HCT116 (cell line): ENCODE measurements around the gene GCNT1. TPM values are rescaled to one million over a fixed set of nuclear protein-coding genes. Genes with fewer than 3 reads are reported as not detected.

Experiments
- ATAC-seq: fragments of 200-7000 bp; cut with Tn5 transposase; 2 replicates; pipeline ENCODE4 v1.9.1; 2020; ENCODE audit warnings: mild to moderate bottlenecking, moderate library complexity
- BruUV-seq: library from RNA; stranded (reverse); fragments of 400-500 nt; replicated peaks from 2 replicates; lab custom pipeline; 2021; lab: Mats Ljungman, UMichigan
- CTCF ChIA-PET: fragments of 300-600 bp; sonication (Branson Sonifier 250); formaldehyde crosslinking; loops from one replicate; lab custom pipeline; 2021; ENCODE audit warnings: antibody characterized with exemption; lab: Charles Lee
- POLR2A ChIA-PET: fragments of 300-600, 350-600 bp; sonication (Branson Sonifier 250); formaldehyde crosslinking; loops from one replicate; lab custom pipeline; 2021; ENCODE audit warnings: antibody characterized with exemption; lab: Charles Lee
- RAD21 ChIA-PET, 2 experiments: fragments of 300-600 bp; sonication (Branson Sonifier 250); formaldehyde crosslinking; loops; one replicate each; lab custom pipeline; 2023; ENCODE audit warnings: low total read pairs in 2 of 2; ENCODE audit not compliant: uncharacterized antibody in 2 of 2, unreplicated experiment in 2 of 2, low non-redundant PET in 1 of 2; lab: Charles Lee
- DNase-seq: peaks from one replicate; pipeline ENCODE4 v3.0.0-alpha.2; 2010; ENCODE audit warnings: low read depth, low spot score
- H2AFZ ChIP-seq: fragments of 200-600 bp; shearing (Covaris generic), sonication (generic); 2 replicates; pipeline ENCODE4 v1.6.1; 2017; ENCODE audit warnings: low read depth, mixed run types, mixed read lengths, antibody characterized with exemption, low read length; ENCODE audit not compliant: poor library complexity, severe bottlenecking
- H3K27ac ChIP-seq: 2 replicates; pipeline ENCODE4 v1.5.1; 2012; ENCODE audit warnings: low read depth, low read length
- H3K27me3 ChIP-seq: fragments of 200-600 bp; sonication (generic); 2 replicates; pipeline ENCODE4 v1.6.1; 2016; ENCODE audit warnings: mixed run types, low read length, mixed read lengths; ENCODE audit not compliant: insufficient read depth
- H3K36me3 ChIP-seq, 2 experiments: fragments of 200-500 bp in 1 of 2; fragments of 200-600 bp in 1 of 2; sonication (Bioruptor generic) in 1 of 2; sonication (generic) in 1 of 2; 2 replicates each; pipeline versions ENCODE4 v1.5.1 to v1.6.1; 2014 to 2016; ENCODE audit warnings: low read length in 2 of 2, inconsistent platforms in 1 of 2, mixed read lengths in 1 of 2, mixed run types in 1 of 2; ENCODE audit not compliant: insufficient read depth in 2 of 2, control insufficient read depth in 1 of 2
- H3K4me1 ChIP-seq, 2 experiments: fragments of 200-600 bp in 1 of 2; sonication (generic) in 1 of 2; 2 replicates each; pipeline versions ENCODE4 v1.5.1 to v1.6.1; 2012 to 2017; ENCODE audit warnings: low read length in 2 of 2, inconsistent platforms in 1 of 2, mild to moderate bottlenecking in 1 of 2, mixed read lengths in 1 of 2, mixed run types in 1 of 2, moderate library complexity in 1 of 2; ENCODE audit not compliant: insufficient read depth in 2 of 2, control insufficient read depth in 1 of 2
- H3K4me2 ChIP-seq: fragments of 200-600 bp; sonication (generic); 2 replicates; pipeline ENCODE4 v1.6.1; 2017; ENCODE audit warnings: mixed run types, low read length, mixed read lengths
- H3K4me3 ChIP-seq, 2 experiments: fragments of 200-600 bp in 1 of 2; sonication (generic) in 1 of 2; replicated peaks in 1 of 2; 2 replicates each; pipeline ENCODE4 v1.5.1; 2011 to 2016; ENCODE audit warnings: low read length in 2 of 2, control low read depth in 1 of 2, low read depth in 1 of 2, mild to moderate bottlenecking in 1 of 2, mixed read lengths in 1 of 2, mixed run types in 1 of 2
- H3K79me2 ChIP-seq: fragments of 200-600 bp; sonication (generic); 2 replicates; pipeline ENCODE4 v1.6.1; 2017; ENCODE audit warnings: mild to moderate bottlenecking, mixed run types, low read length, moderate library complexity, mixed read lengths; ENCODE audit not compliant: insufficient read depth
- H3K9ac ChIP-seq: fragments of 200-600 bp; sonication (generic); 2 replicates; pipeline ENCODE4 v1.6.1; 2016; ENCODE audit warnings: low read length, mixed read lengths
- H3K9me2 ChIP-seq: fragments of 200-600 bp; sonication (generic), shearing (Covaris generic); 2 replicates; pipeline ENCODE4 v1.6.1; 2017; ENCODE audit warnings: mixed run types, mild to moderate bottlenecking, moderate library complexity; ENCODE audit not compliant: insufficient read depth
- H3K9me3 ChIP-seq, 2 experiments: fragments of 200-500 bp in 1 of 2; fragments of 200-600 bp in 1 of 2; sonication (Bioruptor generic) in 1 of 2; sonication (generic) in 1 of 2; 2 replicates each; pipeline ENCODE4 v1.6.1; 2014 to 2017; ENCODE audit warnings: low read length in 2 of 2, mixed read lengths in 2 of 2, inconsistent platforms in 1 of 2, low read depth in 1 of 2, mild to moderate bottlenecking in 1 of 2, mixed run types in 1 of 2, moderate library complexity in 1 of 2; ENCODE audit not compliant: control insufficient read depth in 1 of 2, insufficient read depth in 1 of 2
- H4K20me1 ChIP-seq: fragments of 200-600 bp; sonication (generic), shearing (Covaris generic); 2 replicates; pipeline ENCODE4 v1.6.1; 2017; ENCODE audit warnings: mixed run types, mild to moderate bottlenecking, moderate library complexity; ENCODE audit not compliant: insufficient read depth
- ATF3 ChIP-seq: IDR thresholded peaks from 2 replicates; pipeline ENCODE4 v1.6.1; 2012
- CBX3 ChIP-seq: IDR thresholded peaks from 2 replicates; pipeline ENCODE4 v1.6.1; 2012; ENCODE audit warnings: low read depth
- CEBPB ChIP-seq: IDR thresholded peaks from 2 replicates; pipeline ENCODE4 v1.6.1; 2012; ENCODE audit warnings: low read depth
- ELF1 ChIP-seq: IDR thresholded peaks from 2 replicates; pipeline ENCODE4 v1.6.1; 2012; ENCODE audit warnings: low read depth, borderline replicate concordance
- EZH2 ChIP-seq: fragments of 200-600 bp; sonication (generic); IDR thresholded peaks from 2 replicates; pipeline ENCODE4 v1.6.1; 2017; ENCODE audit warnings: antibody characterized with exemption, mixed run types
- EZH2phosphoT487 ChIP-seq: fragments of 200-600 bp; IDR thresholded peaks from 2 replicates; pipeline ENCODE4 v1.6.1; 2018; ENCODE audit warnings: antibody characterized with exemption, borderline replicate concordance
- FOSL1 ChIP-seq: IDR thresholded peaks from 2 replicates; pipeline ENCODE4 v1.6.1; 2012; ENCODE audit warnings: low read depth
- POLR2A ChIP-seq: IDR thresholded peaks from 2 replicates; pipeline ENCODE4 v1.7.0; 2011; ENCODE audit warnings: borderline replicate concordance; ENCODE audit not compliant: insufficient read depth, insufficient read length; ENCODE audit errors: extremely low read depth
- SIN3A ChIP-seq: IDR thresholded peaks from 2 replicates; pipeline ENCODE4 v1.6.1; 2012; ENCODE audit warnings: low read depth
- SP1 ChIP-seq: IDR thresholded peaks from 2 replicates; pipeline ENCODE4 v1.6.1; 2012; ENCODE audit warnings: low read depth
- SRF ChIP-seq: IDR thresholded peaks from 2 replicates; pipeline ENCODE4 v1.6.1; 2012; ENCODE audit warnings: low read depth
- TCF7L2 ChIP-seq: IDR thresholded peaks from 2 replicates; pipeline ENCODE4 v1.7.0; 2011; ENCODE audit warnings: borderline replicate concordance, inconsistent platforms; ENCODE audit not compliant: insufficient read depth, insufficient read length; ENCODE audit errors: extremely low read depth
- YY1 ChIP-seq: IDR thresholded peaks from 2 replicates; pipeline ENCODE4 v1.6.1; 2011; ENCODE audit warnings: low read length, low read depth, moderate library complexity, mild to moderate bottlenecking; ENCODE audit not compliant: insufficient replicate concordance; ENCODE audit errors: extremely low read depth
- ZBTB33 ChIP-seq: IDR thresholded peaks from 2 replicates; pipeline ENCODE4 v1.6.1; 2011; ENCODE audit warnings: mild to moderate bottlenecking, low read length, moderate library complexity; ENCODE audit not compliant: insufficient replicate concordance; ENCODE audit errors: extremely low read depth
- ZNF274 ChIP-seq: fragments of 200-500 bp; sonication (Bioruptor generic); IDR thresholded peaks from 2 replicates; pipeline ENCODE4 v1.6.1; 2014; ENCODE audit warnings: mild to moderate bottlenecking, low read depth, low read length, inconsistent platforms
- intact Hi-C: fragments of 100-400 bp; cut with micrococcal nuclease; formaldehyde crosslinking; loops from 2 replicates; pipeline ENCODE4 v1.10.0; 2022
- total RNA-seq: library from RNA; stranded (reverse); gene quantifications from one replicate; pipeline ENCODE4 v1.2.1, GENCODE V29; 2021; ENCODE audit not compliant: unreplicated experiment

GCNT1 gene
- total RNA-seq, 1 experiment from 2014 or later = 5.8 TPM

GRCh38 chr9:76462126-76462525, 3.1 kb downstream of the GCNT1 start:
- ChIA-PET POLR2A (no interaction called here), RAD21 (no interaction called here), CTCF (interaction anchor here (1.0 kb wide), 1 partner anchor 196 kb away, joined by 3 read pairs; no protein-coding TSS in a partner anchor)
- no peak for DNase-seq
- Histone ChIP-seq H3K9me3 (no peaks in the 10 kb centered on the region), H3K27ac (no peak overlapping the region), H3K27me3 (no peaks in the 10 kb centered on the region), H3K9ac (no peak overlapping the region), H3K9me2 (no peaks in the 10 kb centered on the region), H3K36me3 (no peaks in the 10 kb centered on the region), H3K4me3 (no peak overlapping the region), H3K4me2 (no peak overlapping the region), H3K79me2 (no peaks in the 10 kb centered on the region), H4K20me1 (no peaks in the 10 kb centered on the region), H2AFZ (no peak overlapping the region), H3K4me1 (peaks cover 10 to 21% of the 10 kb centered on the region in 2 experiments; a peak in 3 of 4 replicates)
- BruUV-seq = no TSS peak
- ATAC-seq = no peak
- TF ChIP-seq SRF (no peak), EZH2 (no peak), FOSL1 (no peak), ELF1 (no peak), YY1 (no peak), SP1 (no peak), TCF7L2 (no peak), EZH2phosphoT487 (no peak), ZBTB33 (no peak), SIN3A (no peak), ATF3 (no peak), CBX3 (no peak), CEBPB (no peak), ZNF274 (no peak), POLR2A (no peak)
- intact Hi-C loops = no loop called here
